GM19351 (cell line): ENCODE data around the gene NDUFV2.
"Not testable (repeated sequence)": the region's sequence is repeated elsewhere in the genome, so short reads cannot be mapped to it uniquely, and the experiment has no call there.

Experiments
- ATAC-seq: cut with Tn5 transposase; IDR thresholded peaks from one replicate; pipeline ENCODE4 v1.9.1; 2021; ENCODE audit warnings: mild to moderate bottlenecking, moderate library complexity; ENCODE audit not compliant: unreplicated experiment

NDUFV2 gene

DNA sequence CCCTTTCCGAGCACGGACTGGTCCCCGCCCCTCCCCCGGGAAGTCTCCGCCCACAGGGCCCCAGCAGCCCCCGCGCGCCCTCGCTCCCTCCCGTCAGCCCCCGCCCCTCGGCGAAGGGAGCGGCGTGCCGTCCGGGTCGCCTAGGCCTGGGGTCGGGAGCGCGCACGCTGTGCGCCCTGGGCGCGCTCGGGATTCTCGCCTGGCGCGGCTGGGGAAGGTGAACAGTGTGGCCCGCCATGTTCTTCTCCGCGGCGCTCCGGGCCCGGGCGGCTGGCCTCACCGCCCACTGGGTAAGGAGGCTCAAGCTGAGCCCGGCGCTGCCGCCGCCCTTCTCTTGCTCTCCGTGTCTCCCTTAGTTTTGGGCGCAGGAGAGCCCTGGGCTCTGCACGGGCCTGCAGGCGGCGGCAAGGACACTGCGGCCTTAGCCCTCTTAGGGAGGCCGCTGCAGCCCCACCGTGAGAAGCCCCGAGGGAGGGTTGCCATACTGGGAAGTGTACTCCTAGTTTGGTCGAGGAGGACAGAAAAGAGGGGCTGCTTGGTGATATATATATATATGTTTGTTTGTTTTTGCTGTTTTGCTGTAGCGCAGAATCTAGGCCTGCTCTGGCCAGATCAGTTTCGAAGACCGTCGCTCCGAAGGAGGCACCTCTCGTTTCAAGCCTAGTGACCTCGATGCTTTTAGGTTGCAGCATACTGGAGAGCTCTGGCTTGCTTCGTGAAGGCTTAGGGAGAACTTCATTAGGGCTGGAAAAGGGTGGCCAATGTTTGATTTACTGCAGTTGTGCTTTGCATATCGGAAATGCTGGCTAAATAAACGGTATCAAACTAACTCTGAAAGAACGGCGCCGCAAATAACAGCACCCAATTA, at the start of gene NDUFV2:
Gene NDUFV2, plus strand, starts transcription at position 192 of the 868 bp plus-strand sequence. Its CDS starts 45 bp downstream, at position 237.
- ATAC-seq: peak; percentile 90

DNA sequence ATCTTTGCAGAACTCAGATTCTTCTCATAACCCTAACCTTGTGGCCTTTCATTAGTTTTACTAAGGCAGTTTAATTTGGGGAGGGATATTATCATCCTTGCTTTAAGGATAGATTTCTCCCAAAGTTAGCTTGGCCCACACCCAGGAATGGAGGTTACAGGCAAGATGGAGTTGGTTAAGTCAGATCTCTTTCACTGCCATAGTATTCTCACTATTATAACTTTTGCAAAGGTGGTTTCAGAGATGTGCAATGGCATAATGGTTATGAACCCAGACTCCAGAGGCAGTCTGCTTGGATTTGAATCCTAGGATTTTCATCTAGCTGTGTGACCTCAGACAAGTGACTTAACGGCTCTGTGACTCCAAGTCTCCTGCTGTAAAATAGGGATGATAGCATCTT, 48.7 kb upstream of the NDUFV2 start:
- no peak for ATAC-seq

DNA sequence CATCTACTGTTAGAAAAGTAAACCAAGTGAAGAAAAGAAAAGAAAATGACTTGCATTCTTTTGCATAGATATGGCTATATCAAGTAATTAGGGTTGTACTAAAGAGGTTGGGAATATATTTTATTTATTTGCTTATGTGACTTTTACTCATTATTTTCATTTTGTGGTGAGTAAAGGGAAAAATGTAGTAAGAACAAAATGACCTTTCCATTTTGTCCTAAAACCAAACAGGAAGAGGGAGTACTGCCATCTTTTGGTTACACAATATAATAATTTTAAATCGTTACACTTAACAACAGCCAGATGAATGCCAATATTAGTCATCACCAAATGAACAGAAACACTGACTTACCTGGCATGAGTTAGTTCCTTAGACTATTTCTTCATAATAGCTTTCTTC, 47.3 kb upstream of the NDUFV2 start:
- peak; percentile 67 for ATAC-seq

DNA sequence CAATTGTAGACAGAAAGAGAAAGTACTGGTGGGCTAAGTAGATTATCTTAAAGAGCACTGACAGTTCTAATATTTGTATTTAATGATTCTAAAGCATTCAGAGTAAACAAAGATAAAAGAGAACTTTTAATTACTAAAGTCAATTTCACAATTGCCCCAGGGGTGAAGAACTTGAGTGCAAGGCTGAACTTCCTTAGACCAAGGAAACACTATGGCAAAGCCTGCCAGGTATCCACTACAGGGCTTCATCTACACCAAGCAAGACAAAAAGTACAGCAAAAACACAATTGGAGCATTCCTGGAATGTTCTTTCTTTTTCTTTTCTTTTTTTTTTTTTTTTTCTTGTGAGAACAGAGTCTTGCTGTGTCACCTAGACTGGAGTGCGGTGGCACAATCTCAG, 46.9 kb upstream of the NDUFV2 start:
- no peak for ATAC-seq

DNA sequence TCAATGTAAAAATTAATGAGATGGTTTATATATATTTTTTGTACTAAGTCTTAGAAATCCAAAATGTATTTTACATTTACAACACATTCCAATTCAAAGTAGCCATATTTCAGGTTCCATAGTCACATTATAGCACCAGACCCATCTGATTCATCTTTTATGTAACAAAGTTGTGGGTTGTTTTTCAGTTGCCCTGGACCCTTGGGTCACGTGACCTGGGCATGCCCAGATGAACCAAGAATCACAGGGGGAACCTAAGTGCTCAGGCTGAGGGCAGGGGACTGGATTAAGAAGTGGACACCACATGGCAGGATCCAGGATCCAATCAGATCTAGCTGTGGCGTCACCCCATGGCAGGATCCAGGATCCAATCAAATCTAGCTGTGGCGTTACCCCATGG, 44.9 kb upstream of the NDUFV2 start:
- no peak for ATAC-seq

DNA sequence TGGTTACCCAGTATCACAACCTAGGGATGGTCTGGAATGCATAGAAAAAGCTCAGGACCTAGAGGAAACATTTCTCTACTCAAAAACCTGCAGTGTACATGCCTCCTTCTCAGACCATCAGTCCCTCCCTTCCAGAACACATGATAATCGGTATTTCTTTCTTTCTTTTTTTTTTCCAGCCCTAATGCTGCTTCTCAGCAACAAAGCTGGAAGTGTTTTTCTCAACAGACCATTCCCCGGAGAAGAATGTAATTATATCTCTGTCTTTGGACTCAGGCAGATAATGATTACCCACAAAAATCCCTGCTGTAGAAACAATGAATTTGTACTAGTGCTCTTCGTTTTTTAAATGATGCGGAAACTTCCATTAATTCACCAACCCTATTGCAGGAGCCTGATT, 44.1 kb upstream of the NDUFV2 start:
- no peak for ATAC-seq

DNA sequence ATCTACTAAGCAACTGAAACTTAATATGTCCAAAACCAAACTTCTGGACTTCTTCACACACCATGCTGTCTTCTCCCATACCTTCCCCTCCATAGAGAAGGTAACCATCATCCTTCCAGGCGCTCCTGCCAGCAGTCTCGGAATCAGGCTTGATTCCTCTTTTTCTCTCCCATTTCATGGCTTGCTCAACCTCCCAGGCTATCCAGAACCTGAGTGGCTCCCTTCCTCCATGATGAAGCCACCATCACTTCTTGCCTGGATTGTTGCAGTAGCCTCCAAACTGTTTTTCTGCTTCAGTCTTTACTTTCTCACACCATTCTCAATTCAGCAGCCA, 40.1 kb upstream of the NDUFV2 start:
- no peak for ATAC-seq

DNA sequence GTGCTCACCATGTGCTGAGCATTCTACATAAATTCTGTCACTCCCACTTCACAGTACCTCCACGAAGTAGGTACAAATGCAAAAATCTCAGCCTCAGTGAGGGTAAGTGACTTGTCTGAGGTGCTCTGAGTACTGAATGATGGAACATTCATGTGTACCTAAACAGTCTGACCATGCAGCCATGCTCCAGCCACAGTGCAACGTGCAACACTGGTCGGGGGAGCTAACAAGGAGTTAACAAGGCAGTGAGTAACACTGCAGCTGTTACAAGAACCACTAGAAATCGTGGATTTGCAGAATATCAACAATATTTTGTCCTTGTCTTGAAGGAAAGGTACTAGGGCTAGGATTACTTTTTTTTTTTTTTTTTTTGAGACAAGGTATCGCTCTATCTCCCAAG, 36.6 kb upstream of the NDUFV2 start:
- no peak for ATAC-seq

DNA sequence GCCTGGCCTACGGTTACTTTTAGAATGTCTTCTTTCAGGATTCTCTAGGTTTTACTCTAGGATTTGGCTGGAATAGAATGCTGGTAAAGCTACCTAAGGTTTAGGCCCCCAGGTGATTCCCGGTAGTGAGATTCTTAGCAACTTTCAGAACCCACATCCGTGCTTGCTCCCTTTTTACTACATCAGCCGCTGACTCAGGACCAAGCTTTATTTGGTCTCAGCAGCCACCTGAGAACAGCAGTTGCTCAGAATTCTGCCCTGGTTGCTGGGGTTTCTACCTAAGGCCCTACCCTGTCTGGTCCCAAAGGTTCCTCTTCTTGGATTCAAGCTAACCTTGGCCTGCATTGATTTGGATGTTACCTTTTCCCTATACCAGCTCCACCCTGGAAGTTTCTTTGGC, 36.1 kb upstream of the NDUFV2 start:
- ATAC-seq: peak; percentile 26

DNA sequence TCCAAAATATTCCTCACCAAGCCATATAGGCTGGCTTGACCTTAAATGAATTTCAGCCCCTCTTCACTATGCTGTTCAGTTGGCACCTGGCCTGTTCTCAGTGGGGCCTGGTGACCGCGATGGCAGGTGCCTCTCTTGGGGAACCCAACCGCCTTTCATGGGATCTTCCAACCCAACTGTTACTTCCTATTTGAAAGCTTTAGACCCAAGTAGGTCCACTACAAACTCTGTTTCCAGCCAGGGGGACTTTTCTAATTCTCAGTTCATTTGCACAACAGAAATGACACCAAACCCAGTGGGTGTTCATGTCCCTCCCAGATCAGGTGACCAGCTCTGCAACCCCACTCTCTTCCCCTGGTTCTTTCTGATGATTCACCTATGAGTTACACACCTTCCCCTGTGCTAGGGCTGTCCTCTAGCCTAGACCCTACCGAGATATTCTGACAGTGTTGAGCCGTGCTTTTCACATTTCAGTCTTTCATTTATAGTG, 35.6 kb upstream of the NDUFV2 start:
- peak; percentile 68 for ATAC-seq

DNA sequence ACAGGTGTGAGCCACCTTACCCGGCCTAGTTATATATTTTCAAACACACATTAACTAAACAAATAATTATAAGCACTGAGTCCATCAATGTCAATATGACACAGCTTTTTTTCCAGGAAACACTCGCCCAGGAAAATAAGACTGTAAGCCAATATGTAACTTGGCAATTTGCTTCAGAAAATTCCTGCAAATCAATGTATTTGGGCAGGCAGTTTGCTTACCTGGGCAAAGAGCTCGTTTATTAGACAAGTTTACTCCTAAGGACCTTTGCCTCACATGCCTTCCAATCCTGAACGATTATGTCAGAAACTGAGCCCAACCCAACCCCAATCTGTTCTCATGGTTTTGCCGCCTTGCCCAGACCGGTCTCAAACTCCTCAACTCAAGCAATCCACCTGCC, 34.7 kb upstream of the NDUFV2 start:
- no peak for ATAC-seq

DNA sequence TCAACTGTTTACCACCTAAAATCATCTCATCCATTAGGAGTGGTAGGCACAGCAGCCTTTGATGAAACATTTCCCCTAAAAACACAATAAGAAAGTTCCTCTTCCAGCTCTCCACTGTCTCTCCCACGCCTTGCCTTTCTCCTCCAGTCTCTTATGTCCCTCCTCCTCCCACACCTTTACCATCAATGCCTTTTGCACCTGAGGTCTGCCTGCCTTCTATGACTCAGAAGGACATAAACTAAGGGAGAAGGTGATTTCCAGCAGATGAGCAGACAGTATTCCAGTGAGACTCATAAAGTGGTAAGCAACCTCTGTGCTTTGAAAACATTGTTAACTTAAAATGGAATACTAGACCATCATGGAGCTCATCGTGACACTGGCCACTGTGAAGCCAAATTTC, 34.2 kb upstream of the NDUFV2 start:
- ATAC-seq: no peak

DNA sequence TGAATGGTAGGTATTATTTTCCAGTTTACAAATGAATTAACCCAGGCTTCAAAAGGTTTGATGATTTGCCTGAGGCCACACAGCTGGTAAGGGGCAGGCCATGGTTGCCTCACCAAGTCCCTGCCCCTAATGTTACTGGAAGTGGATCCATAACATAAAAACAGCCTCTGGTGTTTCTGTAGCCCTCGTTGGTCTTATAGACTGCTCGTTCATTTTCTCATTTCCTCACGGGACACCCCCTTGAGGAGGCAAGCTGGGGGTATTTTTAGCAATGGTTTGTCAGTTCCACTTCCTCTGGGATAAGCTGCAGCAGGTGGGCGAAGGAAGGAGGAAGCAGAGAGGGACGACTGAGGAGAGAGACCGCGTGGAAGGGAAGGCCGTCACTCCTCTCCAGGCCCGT, 32.9 kb upstream of the NDUFV2 start:
- ATAC-seq: peak; percentile 18

DNA sequence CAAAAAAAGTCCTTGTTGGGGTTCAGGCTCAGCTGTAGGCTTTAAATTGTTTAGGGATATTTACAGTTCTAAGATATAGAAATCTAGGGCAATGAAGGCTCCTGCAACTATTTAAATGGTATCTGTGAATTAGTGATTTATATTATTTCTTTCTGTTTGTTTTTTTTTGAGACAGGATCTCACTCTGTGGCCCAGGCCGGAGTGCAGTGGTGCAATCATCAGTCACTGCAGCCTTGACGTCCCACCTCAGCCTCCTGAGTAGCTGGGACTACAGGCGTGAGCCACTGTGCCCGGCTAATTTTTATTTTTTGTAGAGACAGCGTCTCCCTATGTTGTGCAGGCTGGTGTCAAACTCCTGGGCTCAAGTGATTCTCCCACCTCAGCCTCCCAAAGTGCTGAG, 32.3 kb upstream of the NDUFV2 start:
- ATAC-seq: no peak

DNA sequence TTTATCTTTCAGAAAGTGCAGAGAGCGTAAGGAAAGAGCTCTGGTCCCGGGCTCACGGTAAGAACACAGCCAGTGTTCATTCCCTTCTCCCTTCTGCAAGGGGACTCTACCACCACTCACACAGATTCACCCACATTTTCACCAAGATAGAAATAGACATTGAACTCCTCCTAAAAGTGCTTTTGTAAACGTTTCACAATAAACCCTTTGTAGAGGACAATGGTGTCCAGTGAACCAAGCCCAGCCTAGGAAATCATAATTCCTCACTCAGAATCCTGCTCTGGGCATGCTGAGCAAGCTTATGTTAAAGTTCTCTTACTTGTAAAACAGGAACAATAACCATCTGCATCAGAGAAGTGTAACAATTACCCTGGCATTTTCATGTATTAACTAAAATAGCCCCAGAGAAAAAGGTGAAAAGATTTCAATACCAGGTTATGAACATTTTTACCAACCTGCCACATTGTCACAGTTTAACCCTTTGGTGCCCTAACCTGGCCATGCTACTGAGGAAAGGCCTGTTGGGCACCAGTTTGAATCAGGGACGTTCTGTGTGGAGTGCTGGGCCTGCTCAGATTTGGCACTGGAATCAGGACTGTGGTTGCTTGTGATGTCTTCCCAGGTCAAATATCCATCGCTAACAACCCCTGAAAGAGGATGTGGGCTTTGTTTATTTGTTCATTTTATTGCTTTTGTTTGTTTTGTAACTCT, 22.5 kb upstream of the NDUFV2 start:
- ATAC-seq: no peak

DNA sequence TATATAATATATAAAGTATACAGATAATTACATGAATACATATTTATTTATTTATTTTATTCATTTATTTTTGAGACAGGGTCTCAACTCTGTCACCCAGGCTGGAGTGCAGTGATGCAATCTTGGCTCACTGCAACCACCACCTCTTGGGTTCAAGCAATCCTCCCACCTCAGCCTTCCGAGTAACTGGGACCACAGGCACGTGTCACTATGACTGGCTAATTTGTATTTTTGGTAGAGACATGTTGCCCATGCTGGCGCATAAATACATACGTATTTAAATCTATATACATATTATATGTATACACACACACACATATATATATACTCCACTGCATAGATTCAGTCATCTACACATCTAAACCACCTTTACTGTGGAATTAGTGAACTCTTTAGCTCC, 20.6 kb upstream of the NDUFV2 start:
- no peak for ATAC-seq

DNA sequence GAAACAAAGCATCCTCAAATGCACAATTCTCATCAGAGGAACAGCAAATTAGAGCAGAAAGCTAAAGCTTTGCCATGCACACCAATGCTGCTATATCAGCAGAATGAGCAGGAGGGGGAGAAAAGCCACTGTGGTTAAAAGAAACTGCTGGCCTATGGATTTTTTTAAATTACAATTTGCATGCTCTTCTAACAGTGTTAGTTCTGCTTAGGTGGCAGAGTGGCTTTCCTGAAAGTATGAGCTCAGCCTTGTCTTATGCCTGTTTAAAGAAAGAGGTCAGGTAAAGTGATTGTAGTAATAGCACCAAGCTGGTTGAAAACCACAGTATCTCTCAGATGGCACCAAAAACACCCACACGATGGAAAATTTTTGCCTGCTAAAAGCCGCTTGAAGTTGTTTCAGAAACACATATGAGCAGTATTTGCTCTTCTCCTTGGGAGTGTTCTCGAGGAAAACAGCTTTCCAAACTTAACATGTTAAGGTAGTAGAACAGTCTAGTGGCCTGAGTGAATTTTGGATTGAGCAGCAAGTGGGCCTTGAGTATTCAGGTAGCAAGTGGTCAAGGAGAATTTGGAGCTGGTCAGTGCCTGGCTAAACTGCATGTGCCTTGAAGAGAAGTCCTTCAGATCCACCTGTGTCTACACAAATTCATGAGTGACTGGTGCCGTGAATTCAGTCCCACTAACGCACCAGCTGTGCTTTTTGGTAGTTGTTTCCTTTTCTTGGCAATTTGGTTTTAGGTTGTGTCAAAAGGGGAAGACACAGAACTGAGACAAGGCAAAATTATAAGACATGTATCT, 19.6 kb upstream of the NDUFV2 start:
- peak; percentile 95 for ATAC-seq

DNA sequence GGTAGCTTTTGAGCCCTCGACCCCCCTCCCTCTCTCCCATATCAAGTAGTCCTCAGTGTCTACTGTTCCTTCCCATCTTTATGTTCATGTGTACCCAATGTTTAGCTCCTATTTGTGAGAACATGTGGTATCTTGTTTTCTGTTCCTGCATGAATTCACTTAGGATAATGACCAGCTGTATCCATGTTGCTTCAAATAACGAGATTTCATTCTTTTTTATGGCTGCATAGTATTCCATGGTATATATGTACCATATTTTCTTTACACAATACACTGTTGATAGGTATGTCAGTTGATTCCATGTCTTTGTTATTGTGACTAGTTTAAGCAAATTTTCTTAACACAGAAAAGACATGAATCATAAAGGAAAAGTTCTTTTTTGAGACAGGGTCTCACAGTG, 16.5 kb upstream of the NDUFV2 start:
- ATAC-seq: no peak

DNA sequence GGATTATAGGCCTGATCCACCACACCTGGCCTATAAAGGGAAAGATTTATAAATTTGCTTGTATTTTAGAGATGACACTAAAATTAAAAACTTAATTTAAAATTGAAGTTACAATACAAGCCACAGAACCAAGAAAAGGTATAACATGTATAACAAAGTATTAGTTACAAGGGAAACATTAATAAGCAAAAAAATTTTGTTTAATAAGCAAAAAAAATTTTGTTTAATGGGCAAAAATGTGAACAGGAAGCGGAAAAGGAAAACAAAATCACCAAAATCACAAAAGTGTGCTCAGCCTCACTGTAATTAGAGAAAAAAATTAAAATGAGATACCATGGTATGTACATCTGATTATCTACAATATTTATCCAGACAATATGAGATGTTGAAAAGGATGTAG, 15.9 kb upstream of the NDUFV2 start:
- no peak for ATAC-seq

DNA sequence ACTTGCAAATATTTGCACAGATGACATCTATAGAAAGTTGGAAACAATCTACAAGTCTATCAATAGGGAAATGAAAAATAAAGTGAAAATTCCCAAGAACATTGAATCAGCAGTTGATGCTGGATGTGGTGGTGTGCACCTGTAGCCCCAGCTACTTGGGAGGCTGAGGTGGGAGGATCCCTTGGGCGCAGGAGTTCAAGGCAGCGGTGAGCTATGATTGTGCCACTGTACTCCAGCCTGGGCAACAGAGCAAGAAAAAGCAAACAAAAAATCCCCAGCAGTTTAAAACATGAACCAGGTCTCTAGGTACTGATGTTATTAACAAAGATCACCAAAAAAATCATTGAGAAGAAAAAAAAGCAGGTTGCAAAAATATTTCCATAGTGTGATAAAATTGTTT, 15.4 kb upstream of the NDUFV2 start:
- no peak for ATAC-seq

DNA sequence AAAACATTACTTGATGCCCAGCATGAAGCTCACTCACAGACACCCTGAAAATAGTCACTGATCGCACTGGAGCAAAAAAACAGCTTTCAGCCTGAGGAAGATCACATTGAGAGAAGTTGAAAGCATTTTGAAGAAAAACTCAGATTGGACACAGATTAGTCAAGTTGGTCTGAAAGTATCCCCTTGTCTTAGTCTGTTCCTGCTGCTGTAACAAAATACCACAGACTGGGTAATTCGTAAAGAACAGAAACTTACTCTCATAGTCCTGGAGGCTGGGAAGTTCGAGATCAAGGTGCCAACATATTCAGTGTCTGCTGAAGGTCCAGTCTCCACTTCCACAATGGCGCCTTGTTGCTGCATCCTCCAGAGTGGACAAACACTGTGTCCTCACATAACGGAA, 14.2 kb upstream of the NDUFV2 start:
- ATAC-seq: no peak

DNA sequence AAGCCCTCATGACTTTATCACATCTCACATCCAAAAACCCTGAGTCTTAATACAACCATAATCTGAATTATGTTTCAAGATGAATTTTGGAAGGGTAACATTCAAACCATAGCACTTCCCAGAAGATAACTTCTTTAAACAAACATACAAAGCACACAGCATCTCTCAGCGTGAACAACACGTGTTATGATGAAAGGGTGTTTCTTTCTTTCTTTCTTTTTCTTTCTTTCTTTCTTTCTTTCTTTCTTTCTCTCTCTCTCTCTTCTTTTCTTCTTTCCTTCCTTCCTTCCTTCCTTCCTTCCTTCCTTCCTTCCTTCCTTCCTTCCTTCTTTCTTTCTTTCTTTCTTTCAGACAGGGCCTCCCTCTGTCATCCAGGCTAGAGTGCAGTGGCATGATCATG, 13.8 kb upstream of the NDUFV2 start:
- ATAC-seq: not testable (repeated sequence)
